SK-N-SH treated with all-trans-retinoic acid at 6 μM for 48 hours (cell line): ENCODE data around the gene SCAF8.

Experiments
- ATAC-seq: fragments of 200-7000 bp; cut with Tn5 transposase; 3 replicates; pipeline ENCODE4 v1.9.1; 2020; ENCODE audit warnings: mild to moderate bottlenecking, moderate library complexity
- ARNTL ChIP-seq: fragments of 450-650 bp; formaldehyde crosslinking; IDR thresholded peaks from 2 replicates; pipeline ENCODE4 v1.5.0; 2020; ENCODE audit warnings: low read depth, mild to moderate bottlenecking, moderate library complexity, borderline replicate concordance
- BACH2 ChIP-seq: fragments of 250-450 bp; sonication (Bioruptor Pico); IDR thresholded peaks from 2 replicates; pipeline ENCODE4 v1.9.0; 2021; ENCODE audit warnings: mild to moderate bottlenecking, borderline replicate concordance
- CREB5 ChIP-seq: fragments of 250-450 bp; sonication (Bioruptor Pico); IDR thresholded peaks from 2 replicates; pipeline ENCODE4 v1.5.1; 2020; ENCODE audit warnings: low read depth, mild to moderate bottlenecking, moderate library complexity
- CSDC2 ChIP-seq: fragments of 250-450 bp; sonication (Bioruptor Pico); IDR thresholded peaks from 2 replicates; pipeline ENCODE4 v1.5.0; 2020; ENCODE audit warnings: mild to moderate bottlenecking, moderate library complexity
- ESRRG ChIP-seq: fragments of 250-450 bp; sonication (Bioruptor Pico); IDR thresholded peaks from 2 replicates; pipeline ENCODE4 v1.6.1; 2021; ENCODE audit warnings: mild to moderate bottlenecking
- GLIS3 ChIP-seq: fragments of 250-450 bp; sonication (Bioruptor Pico); IDR thresholded peaks from 2 replicates; pipeline ENCODE4 v1.5.0; 2020; ENCODE audit warnings: mild to moderate bottlenecking, moderate library complexity
- ISL1 ChIP-seq: fragments of 250-450 bp; sonication (Bioruptor Pico); IDR thresholded peaks from 2 replicates; pipeline ENCODE4 v2.1.2; 2022; ENCODE audit warnings: mild to moderate bottlenecking, moderate library complexity
- OSR1 ChIP-seq: fragments of 250-450 bp; sonication (Bioruptor Pico); IDR thresholded peaks from 2 replicates; pipeline ENCODE4 v1.8.0; 2022; ENCODE audit warnings: moderate library complexity, mild to moderate bottlenecking, inconsistent platforms
- PPARA ChIP-seq: fragments of 250-450 bp; sonication (Bioruptor Pico); IDR thresholded peaks from 2 replicates; pipeline ENCODE4 v1.5.0; 2020; ENCODE audit warnings: mild to moderate bottlenecking, borderline replicate concordance
- RARB ChIP-seq: fragments of 250-450 bp; sonication (Bioruptor Pico); IDR thresholded peaks from 2 replicates; pipeline ENCODE4 v1.8.0; 2021; ENCODE audit warnings: mild to moderate bottlenecking, moderate library complexity
- SNAI2 ChIP-seq: fragments of 250-450 bp; sonication (Bioruptor Pico); IDR thresholded peaks from 2 replicates; pipeline ENCODE4 v1.5.0; 2020; ENCODE audit warnings: mild to moderate bottlenecking, moderate library complexity
- TCF4 ChIP-seq: fragments of 250-450 bp; sonication (Bioruptor Pico); IDR thresholded peaks from 2 replicates; pipeline ENCODE4 v1.8.0; 2021; ENCODE audit warnings: mild to moderate bottlenecking, moderate library complexity, borderline replicate concordance
- TSHZ2 ChIP-seq: fragments of 250-450 bp; sonication (Bioruptor Pico); IDR thresholded peaks from 2 replicates; pipeline ENCODE4 v1.5.0; 2020; ENCODE audit warnings: mild to moderate bottlenecking, moderate library complexity
- ZC3H10 ChIP-seq: fragments of 250-450 bp; sonication (Bioruptor Pico); IDR thresholded peaks from 2 replicates; pipeline ENCODE4 v1.5.1; 2021; ENCODE audit warnings: mild to moderate bottlenecking, moderate library complexity
- ZFP3 ChIP-seq: fragments of 250-450 bp; sonication (Bioruptor Pico); IDR thresholded peaks from 2 replicates; pipeline ENCODE4 v1.5.0; 2020; ENCODE audit warnings: mild to moderate bottlenecking, moderate library complexity
- ZFP30 ChIP-seq: fragments of 450-650 bp; formaldehyde crosslinking; IDR thresholded peaks from 2 replicates; pipeline ENCODE4 v1.5.0; 2022; ENCODE audit warnings: mild to moderate bottlenecking, moderate library complexity
- ZNF565 ChIP-seq: fragments of 450-650 bp; formaldehyde crosslinking; conservative IDR thresholded peaks from 2 replicates; pipeline ENCODE4 v1.5.0; 2020; ENCODE audit warnings: low read depth, mild to moderate bottlenecking, moderate library complexity
- ZNF8 ChIP-seq: fragments of 450-650 bp; formaldehyde crosslinking; IDR thresholded peaks from 2 replicates; pipeline ENCODE4 v1.5.0; 2020; ENCODE audit warnings: mild to moderate bottlenecking, moderate library complexity
- TF ChIP-seq, protein P1 (sequence below): fragments of 250-450 bp; sonication (Bioruptor Pico); IDR thresholded peaks from 2 replicates; pipeline ENCODE4 v1.8.0; 2021; ENCODE audit warnings: low read depth, mild to moderate bottlenecking, moderate library complexity, borderline replicate concordance
- TF ChIP-seq, protein P2 (sequence below): fragments of 250-450 bp; sonication (Bioruptor Pico); IDR thresholded peaks from 2 replicates; pipeline ENCODE4 v1.8.0; 2020; ENCODE audit warnings: mild to moderate bottlenecking, moderate library complexity, borderline replicate concordance
- TF ChIP-seq, protein P3 (sequence below): fragments of 250-450 bp; sonication (Bioruptor Pico); IDR thresholded peaks from 2 replicates; pipeline ENCODE4 v1.5.1; 2021; ENCODE audit warnings: mild to moderate bottlenecking, moderate library complexity

SCAF8 gene

DNA sequence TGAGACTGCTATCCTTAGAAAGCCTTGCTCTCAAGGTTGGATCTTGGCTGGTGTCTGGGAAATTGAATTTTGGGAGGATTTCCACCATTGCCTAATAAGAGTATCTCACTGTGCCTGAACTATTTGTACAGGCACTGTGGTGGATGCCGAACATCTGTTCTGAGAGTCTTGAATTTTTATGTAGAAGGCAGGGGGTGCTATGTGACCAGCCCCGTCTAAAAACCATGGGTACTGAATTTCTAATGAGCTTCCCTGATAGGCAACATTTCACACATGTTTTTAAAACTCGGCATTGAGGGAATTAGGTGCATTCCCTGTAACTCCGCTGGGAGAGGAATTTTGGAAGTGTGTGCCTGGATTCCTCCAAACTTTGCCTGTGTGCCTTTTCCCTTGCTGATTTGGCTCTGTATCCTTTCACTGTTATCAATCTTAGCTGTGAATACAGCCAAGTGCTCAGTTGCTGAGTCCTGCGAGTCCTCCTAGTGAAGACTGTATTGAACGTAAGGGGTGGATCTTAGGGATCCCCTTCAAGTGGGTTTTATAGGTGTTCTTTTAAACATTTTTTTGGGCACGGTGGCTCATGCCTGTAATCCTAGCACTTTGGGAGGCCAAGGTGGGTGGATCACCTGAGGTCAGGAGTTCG, 27.6 kb upstream of the SCAF8 start:
- TF ChIP-seq SNAI2 = no peak
- TF ChIP-seq GLIS3 (CRISPR knock-in tag) = no peak
- no peak for TF ChIP-seq BACH2 (CRISPR knock-in tag)
- TF ChIP-seq ESRRG = no peak
- no peak for TF ChIP-seq ZC3H10 (CRISPR knock-in tag)
- TF ChIP-seq RARB = no peak
- TF ChIP-seq, protein P1, sequence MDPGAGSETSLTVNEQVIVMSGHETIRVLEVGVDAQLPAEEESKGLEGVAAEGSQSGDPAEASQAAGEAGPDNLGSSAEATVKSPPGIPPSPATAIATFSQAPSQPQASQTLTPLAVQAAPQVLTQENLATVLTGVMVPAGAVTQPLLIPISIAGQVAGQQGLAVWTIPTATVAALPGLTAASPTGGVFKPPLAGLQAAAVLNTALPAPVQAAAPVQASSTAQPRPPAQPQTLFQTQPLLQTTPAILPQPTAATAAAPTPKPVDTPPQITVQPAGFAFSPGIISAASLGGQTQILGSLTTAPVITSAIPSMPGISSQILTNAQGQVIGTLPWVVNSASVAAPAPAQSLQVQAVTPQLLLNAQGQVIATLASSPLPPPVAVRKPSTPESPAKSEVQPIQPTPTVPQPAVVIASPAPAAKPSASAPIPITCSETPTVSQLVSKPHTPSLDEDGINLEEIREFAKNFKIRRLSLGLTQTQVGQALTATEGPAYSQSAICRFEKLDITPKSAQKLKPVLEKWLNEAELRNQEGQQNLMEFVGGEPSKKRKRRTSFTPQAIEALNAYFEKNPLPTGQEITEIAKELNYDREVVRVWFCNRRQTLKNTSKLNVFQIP (CRISPR knock-in tag) = no peak
- no peak for TF ChIP-seq ZNF8
- TF ChIP-seq TSHZ2 = no peak
- TF ChIP-seq, protein P2, sequence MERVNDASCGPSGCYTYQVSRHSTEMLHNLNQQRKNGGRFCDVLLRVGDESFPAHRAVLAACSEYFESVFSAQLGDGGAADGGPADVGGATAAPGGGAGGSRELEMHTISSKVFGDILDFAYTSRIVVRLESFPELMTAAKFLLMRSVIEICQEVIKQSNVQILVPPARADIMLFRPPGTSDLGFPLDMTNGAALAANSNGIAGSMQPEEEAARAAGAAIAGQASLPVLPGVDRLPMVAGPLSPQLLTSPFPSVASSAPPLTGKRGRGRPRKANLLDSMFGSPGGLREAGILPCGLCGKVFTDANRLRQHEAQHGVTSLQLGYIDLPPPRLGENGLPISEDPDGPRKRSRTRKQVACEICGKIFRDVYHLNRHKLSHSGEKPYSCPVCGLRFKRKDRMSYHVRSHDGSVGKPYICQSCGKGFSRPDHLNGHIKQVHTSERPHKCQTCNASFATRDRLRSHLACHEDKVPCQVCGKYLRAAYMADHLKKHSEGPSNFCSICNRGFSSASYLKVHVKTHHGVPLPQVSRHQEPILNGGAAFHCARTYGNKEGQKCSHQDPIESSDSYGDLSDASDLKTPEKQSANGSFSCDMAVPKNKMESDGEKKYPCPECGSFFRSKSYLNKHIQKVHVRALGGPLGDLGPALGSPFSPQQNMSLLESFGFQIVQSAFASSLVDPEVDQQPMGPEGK = no peak
- TF ChIP-seq ZNF565 (CRISPR knock-in tag) = no peak
- TF ChIP-seq ZFP3 = no peak
- no peak for TF ChIP-seq CSDC2 (CRISPR knock-in tag)
- no peak for ATAC-seq

DNA sequence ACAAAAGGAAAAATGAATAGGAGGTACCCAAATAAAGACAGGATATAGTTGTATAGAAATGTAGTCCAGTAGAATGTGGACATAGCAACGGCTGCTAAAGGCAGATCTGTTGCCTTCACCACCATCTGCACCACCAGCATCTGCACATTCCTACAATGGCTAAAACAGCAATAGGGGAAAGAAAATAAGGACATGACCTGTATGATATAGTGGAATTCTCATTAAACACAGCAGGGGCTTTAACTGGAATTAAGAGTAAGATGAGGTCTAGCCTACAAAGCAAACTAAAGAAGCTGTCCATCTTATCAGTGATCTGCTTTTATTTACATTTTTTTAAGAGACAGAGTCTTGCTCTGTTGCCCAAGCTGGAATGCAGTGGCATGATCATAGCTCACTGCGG, 26.8 kb upstream of the SCAF8 start:
- ATAC-seq = no peak

DNA sequence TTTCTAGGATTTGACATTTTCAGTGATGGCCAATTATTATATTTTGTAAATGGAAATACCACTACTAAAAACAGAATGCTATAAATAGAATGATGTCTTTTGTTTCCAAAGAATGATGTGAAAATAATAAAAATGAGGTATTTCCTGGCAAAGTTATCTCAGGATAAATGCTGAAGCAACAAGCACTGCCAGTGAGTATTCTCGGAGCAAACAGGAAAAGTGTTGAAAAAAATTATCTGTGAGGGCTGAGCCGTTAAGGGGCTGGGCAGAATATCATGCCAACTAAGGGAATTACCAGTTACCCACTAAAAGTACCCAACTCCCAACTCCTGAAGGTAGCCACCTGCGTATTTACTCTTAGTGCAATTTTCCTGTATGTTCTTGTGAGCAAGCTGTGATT, 23.6 kb upstream of the SCAF8 start:
- no peak for TF ChIP-seq ZC3H10 (CRISPR knock-in tag)
- TF ChIP-seq ESRRG = no peak
- no peak for TF ChIP-seq ZFP30 (CRISPR knock-in tag)
- no peak for TF ChIP-seq PPARA (CRISPR knock-in tag)
- TF ChIP-seq ARNTL = no peak
- TF ChIP-seq, protein P1 (CRISPR knock-in tag) = no peak
- TF ChIP-seq, protein P3, sequence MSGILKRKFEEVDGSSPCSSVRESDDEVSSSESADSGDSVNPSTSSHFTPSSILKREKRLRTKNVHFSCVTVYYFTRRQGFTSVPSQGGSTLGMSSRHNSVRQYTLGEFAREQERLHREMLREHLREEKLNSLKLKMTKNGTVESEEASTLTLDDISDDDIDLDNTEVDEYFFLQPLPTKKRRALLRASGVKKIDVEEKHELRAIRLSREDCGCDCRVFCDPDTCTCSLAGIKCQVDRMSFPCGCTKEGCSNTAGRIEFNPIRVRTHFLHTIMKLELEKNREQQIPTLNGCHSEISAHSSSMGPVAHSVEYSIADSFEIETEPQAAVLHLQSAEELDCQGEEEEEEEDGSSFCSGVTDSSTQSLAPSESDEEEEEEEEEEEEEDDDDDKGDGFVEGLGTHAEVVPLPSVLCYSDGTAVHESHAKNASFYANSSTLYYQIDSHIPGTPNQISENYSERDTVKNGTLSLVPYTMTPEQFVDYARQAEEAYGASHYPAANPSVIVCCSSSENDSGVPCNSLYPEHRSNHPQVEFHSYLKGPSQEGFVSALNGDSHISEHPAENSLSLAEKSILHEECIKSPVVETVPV (CRISPR knock-in tag) = no peak
- no peak for TF ChIP-seq TSHZ2
- no peak for TF ChIP-seq TCF4
- TF ChIP-seq ZNF8 = no peak
- TF ChIP-seq ISL1 (CRISPR knock-in tag) = no peak
- TF ChIP-seq RARB = no peak
- no peak for TF ChIP-seq CSDC2 (CRISPR knock-in tag)
- no peak for TF ChIP-seq CREB5 (CRISPR knock-in tag)
- ATAC-seq = no peak

More for the DNA sequence above, 26.8 kb upstream of the SCAF8 start:
- TF ChIP-seq, protein P2 = no peak
- TF ChIP-seq ISL1 (CRISPR knock-in tag) (no peak), ZFP3 (no peak), ZC3H10 (CRISPR knock-in tag) (no peak), OSR1 (CRISPR knock-in tag) (no peak)
